RWPE2 (cell line): ENCODE results near the gene KIF1A.

Experiments used
- ATAC-seq: fragments of 200-7000 bp; cut with Tn5 transposase; 3 replicates; pipeline ENCODE4 v1.9.1; 2021; ENCODE audit warnings: low read depth
- DNase-seq: peaks from one replicate; pipeline ENCODE4 v3.0.0-alpha.2; 2020; ENCODE audit warnings: low spot score
- H3K27ac ChIP-seq: fragments of 450-650 bp; 2 replicates; pipeline ENCODE4 v1.5.1; 2017; ENCODE audit warnings: mild to moderate bottlenecking; ENCODE audit not compliant: poor library complexity, severe bottlenecking
- H3K27me3 ChIP-seq: fragments of 250-450 bp; sonication (Bioruptor Pico); 2 replicates; pipeline ENCODE4 v1.5.1; 2021; ENCODE audit warnings: mild to moderate bottlenecking, moderate library complexity; ENCODE audit not compliant: insufficient read depth, poor library complexity, severe bottlenecking
- H3K36me3 ChIP-seq: fragments of 250-450 bp; sonication (Bioruptor Pico); 2 replicates; pipeline ENCODE4 v1.5.1; 2020; ENCODE audit warnings: low read depth, mild to moderate bottlenecking, moderate library complexity
- H3K4me1 ChIP-seq: fragments of 250-450 bp; sonication (Bioruptor Pico); 2 replicates; pipeline ENCODE4 v1.5.1; 2021; ENCODE audit warnings: mild to moderate bottlenecking, moderate library complexity; ENCODE audit not compliant: insufficient read depth, poor library complexity, severe bottlenecking
- H3K4me3 ChIP-seq: fragments of 250-450 bp; sonication (Bioruptor Pico); 2 replicates; pipeline ENCODE4 v1.5.1; 2021; ENCODE audit warnings: mild to moderate bottlenecking, moderate library complexity; ENCODE audit not compliant: severe bottlenecking
- H3K9me3 ChIP-seq: fragments of 250-450 bp; sonication (Bioruptor Pico); 2 replicates; pipeline ENCODE4 v1.5.1; 2021; ENCODE audit warnings: mild to moderate bottlenecking, moderate library complexity; ENCODE audit not compliant: severe bottlenecking
- TF ChIP-seq, protein P1 (sequence below): fragments of 450-650 bp; IDR thresholded peaks from one replicate; pipeline ENCODE4 v1.5.1; 2017; ENCODE audit warnings: mild to moderate bottlenecking, moderate library complexity; ENCODE audit not compliant: poor library complexity, severe bottlenecking

KIF1A gene

DNA sequence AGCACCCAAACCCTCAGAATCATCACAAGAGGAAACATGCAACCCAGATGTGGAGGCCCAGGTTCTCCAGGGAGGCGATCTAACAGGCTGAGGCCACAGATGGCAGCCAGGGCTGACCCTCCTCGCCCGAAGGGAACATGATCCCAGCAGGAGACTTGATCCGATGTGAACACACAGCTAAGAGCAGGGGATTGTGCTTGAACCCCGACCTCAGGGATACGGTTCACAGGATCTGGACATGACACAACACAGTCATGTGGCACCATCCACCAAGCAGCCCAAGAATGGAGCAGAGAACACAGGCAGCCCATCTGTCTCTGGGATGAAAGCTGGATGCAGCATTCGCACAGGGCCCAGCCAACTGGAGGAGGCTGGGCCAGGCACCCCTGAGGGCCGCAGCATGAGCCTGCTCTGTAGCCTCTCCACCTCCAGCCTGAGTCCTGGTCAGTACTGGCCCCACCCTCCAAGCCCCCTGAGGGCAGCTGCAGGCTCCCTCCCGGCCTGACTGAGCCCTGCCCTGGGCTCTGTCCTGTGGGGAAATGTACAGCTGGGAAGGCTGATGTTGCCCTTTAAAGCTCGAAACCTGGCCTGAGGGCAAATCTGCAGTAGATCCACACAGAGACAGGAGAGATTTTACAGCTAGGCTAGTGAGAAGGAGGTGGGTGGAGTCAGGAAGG, 89.4 kb downstream of the KIF1A start:
- DNase-seq (no peak), ATAC-seq (no peak)
- Histone ChIP-seq H3K27ac (no peak overlapping the region), H3K4me3 (no peak overlapping the region), H3K4me1 (no peaks in the 10 kb centered on the region), H3K36me3 (no peaks in the 10 kb centered on the region), H3K9me3 (no peaks in the 10 kb centered on the region), H3K27me3 (no peaks in the 10 kb centered on the region)
- TF ChIP-seq, protein P1, sequence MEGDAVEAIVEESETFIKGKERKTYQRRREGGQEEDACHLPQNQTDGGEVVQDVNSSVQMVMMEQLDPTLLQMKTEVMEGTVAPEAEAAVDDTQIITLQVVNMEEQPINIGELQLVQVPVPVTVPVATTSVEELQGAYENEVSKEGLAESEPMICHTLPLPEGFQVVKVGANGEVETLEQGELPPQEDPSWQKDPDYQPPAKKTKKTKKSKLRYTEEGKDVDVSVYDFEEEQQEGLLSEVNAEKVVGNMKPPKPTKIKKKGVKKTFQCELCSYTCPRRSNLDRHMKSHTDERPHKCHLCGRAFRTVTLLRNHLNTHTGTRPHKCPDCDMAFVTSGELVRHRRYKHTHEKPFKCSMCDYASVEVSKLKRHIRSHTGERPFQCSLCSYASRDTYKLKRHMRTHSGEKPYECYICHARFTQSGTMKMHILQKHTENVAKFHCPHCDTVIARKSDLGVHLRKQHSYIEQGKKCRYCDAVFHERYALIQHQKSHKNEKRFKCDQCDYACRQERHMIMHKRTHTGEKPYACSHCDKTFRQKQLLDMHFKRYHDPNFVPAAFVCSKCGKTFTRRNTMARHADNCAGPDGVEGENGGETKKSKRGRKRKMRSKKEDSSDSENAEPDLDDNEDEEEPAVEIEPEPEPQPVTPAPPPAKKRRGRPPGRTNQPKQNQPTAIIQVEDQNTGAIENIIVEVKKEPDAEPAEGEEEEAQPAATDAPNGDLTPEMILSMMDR: no peak

DNA sequence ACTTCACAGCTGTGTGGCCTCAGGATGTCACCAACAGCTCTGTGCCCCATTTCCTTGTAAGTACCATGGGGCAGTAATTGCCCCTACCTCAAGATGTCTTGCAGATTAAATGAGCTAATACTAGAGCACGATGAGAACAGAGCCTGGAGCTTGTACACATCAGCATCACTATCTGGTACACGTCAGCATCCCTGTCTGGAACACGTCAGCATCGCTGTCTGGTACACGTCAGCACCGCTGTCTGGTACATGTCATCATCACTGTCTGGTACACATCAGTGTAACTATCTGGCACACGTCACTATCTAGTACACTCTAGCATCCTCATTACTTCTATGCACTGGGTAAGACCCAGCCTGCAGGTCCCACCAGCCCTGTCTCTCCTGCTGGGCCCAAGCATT, 91.2 kb downstream of the KIF1A start:
- no peak for DNase-seq
- no peaks in the 10 kb centered on the region for H3K36me3 ChIP-seq
- no peaks in the 10 kb centered on the region for H3K27me3 ChIP-seq
- H3K9me3 ChIP-seq: no peaks in the 10 kb centered on the region
- H3K27ac ChIP-seq: no peak overlapping the region
- ATAC-seq: no peak
- TF ChIP-seq, protein P1: no peak
- H3K4me1 ChIP-seq: no peaks in the 10 kb centered on the region
- no peak overlapping the region for H3K4me3 ChIP-seq

DNA sequence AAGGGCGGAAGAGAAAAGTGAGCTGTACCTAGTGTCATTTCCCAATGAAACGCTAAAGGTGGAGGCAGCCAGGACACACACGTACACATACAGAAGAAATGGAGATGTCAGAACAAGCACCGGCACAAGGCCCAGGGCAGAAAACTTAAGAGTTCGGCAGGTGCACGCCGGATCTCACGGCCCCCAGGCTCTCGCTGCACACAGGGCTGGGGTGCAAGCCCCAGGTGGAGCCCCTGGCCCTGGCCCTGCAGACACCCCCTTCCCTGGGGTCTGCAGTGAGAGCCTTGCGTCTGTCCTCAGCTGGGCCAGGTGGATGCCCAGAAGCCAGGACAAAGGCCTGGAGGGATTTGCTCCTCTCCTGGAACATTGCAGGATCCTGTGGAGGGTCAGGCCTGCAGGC, 91.7 kb downstream of the KIF1A start:
- TF ChIP-seq, protein P1: no peak
- Histone ChIP-seq H3K27ac (no peak overlapping the region), H3K9me3 (no peaks in the 10 kb centered on the region), H3K4me1 (no peaks in the 10 kb centered on the region), H3K4me3 (no peak overlapping the region), H3K36me3 (no peaks in the 10 kb centered on the region), H3K27me3 (no peaks in the 10 kb centered on the region)
- ATAC-seq (no peak), DNase-seq (no peak)

DNA sequence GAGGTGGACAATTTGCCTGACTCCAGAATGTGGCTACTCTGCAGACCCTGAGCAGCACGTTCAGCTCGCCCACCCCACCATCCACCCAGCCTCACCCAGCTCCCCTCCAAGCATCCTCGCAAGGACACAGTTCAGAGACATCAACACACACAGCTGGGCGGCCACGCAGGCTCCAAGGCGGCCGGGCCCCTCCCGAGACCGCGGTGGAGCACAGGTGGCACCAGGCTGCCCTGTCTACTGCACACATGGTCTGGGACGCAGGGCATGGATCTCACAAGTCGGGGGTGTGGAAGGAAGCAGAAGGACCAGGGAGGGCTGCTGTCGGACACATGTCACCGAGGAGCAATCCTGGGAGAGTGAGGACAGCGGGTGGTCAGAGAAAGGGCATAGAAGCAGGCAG, 92.1 kb downstream of the KIF1A start:
- Histone ChIP-seq H3K36me3 (no peaks in the 10 kb centered on the region), H3K4me1 (no peaks in the 10 kb centered on the region), H3K4me3 (no peak overlapping the region), H3K27me3 (no peaks in the 10 kb centered on the region), H3K9me3 (no peaks in the 10 kb centered on the region), H3K27ac (no peak overlapping the region)
- no peak for DNase-seq
- TF ChIP-seq, protein P1: no peak
- ATAC-seq: no peak

DNA sequence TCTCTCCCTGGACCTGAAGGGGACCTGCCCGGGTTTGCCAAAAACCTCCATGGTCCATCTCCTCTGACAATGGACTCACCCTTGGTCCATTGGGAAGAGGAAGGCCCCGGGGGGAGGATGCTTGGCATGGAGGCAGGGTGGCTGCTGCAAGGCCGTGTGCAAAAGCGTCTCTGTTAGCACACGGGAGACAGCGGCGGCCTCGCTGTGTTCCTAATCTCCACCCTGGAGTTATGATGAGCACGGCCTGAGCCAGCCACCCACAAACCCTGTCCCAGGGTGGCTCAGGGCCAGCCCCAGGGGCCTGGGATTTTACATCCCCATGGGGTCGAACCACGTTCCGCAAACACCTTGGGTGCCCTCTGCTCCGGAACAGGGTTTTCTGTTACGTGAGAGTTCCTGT, 92.6 kb downstream of the KIF1A start:
- TF ChIP-seq, protein P1: no peak
- H3K27me3 ChIP-seq: no peaks in the 10 kb centered on the region
- no peaks in the 10 kb centered on the region for H3K9me3 ChIP-seq
- no peaks in the 10 kb centered on the region for H3K36me3 ChIP-seq
- DNase-seq (no peak), ATAC-seq (no peak)
- no peak overlapping the region for H3K4me3 ChIP-seq
- H3K4me1 ChIP-seq: no peaks in the 10 kb centered on the region
- no peak overlapping the region for H3K27ac ChIP-seq
